NCI-H1048 (cell line): ENCODE measurements around the gene STK11.
"Not testable (repeated sequence)": the region's sequence is repeated elsewhere in the genome, so short reads cannot be mapped to it uniquely, and the experiment has no call there.

ENCODE experiments used
- DNase-seq: peaks from one replicate; lab custom pipeline; 2025; lab: John Stamatoyannopoulos, UW

The STK11 gene

DNA sequence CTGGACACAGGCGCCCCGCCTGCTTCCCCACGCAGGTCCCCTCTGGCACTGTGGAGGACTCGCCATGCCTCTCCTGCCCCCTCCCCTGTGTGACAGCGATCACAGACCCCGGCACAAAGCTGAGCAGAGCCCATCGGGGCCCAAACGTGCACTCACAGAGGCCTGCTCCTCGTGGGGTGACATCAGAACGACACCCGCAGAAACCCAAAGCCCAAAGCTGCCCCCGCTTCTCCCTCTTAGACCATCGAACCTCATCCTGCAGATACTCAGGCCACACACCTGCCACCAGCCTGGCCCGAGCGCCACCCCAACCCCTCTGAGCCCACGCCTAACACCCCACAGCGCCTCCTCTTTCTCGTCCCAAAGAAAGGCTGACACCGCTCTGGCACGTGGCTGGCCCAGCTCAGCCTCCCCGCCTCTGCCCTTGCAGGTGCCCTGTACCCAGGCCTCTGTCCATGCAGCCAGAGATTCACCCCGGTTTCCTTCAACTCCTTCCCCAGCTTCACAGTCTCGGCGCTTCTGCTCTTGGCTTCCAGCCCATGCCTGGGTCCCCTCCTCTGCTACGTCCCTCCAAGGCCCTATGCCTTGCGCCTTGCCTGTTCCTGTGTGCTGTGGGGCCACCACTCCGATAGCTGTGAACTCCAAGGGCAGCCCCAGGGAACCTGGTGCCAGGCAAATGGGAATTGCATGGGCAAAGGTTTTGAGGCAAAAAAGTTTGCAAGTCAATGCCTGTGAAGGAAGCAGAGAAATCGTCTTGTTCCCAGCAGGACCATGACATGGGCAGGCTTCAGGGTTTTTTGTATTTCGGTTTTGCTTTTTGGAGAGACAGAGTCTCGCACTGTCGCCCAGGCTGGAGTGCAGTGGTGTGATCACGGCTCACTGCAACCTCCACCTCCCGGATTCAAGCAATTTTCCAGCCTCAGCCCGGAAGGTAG is 33.1 kb downstream of the STK11 start:
- DNase-seq = no peak

DNA sequence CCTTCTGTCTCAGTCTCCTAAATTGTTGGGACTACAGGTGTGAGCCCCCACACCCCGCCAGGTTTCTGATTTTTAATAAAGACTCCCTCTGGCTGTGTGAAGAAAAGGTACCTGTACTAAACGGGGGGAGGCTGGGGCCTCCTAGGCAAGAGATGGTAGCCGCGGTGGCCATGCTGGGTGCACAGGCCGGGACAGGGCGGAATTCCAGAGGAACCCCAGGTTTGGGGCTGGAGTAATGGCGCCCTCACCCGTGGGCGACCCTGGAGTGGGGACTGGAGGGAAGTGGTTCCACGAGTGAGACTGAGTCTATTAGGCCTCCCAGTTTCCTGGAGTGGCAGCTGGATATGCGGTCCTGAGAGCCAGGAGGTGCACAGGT is 33.8 kb downstream of the STK11 start:
- DNase-seq = no peak

DNA sequence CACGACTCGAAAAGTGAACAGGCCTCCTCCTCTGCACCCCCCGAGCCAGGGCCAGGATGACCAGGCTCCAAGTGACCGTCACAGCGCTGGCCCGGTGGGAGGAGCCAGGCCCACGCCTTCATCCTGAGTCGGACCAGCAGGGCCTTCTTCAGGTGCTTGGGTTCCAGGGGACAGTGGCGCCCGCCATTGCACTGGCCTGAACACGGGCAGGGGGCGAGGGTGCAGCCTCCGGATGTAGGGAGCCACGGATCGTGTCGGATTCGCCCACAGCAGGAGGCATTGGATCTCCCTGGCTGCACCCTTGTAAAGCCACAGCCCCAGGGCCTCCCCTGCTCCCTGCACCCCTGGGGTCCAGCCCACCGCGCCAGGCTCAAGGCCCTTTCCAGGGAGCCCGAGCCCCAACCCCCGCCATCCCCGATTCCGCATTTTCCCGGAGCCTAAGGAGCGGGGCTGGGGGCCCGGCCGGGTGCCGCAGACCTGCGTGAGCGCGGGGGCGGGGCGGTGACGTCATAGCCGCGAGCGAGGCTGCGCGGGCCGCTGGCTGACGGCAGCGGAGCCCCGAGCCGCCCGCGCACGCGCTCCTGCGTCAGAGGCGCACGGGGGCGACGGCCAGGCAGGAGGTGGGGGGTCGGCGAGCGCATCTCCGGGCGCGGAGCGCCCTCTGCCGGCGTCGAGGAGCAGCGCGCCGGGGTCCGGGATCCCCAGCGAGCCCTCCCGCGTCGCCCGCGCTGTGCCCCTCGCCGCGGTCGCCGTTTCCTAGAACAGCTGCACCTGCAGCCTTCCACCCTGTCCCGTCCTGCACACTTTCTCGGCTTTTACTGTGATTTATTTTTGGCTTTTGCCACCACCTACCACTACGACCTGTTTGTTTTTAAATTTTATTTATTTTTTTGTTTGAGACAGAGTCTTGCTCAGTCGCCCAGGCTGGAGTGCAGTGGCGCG is 34.5 kb downstream of the STK11 start:
- peak; percentile 84 for DNase-seq

- DNase-seq = no peak
Observed at GRCh38 chr19:1240925-1241324, 35.3 kb downstream of the STK11 start.

- peak; percentile 93 for DNase-seq
Observed at GRCh38 chr19:1241417-1242095, 36.0 kb downstream of the STK11 start, which contains the start of gene ATP5F1D. TSS of gene ATP5F1D (plus strand) at chr19:1241751. CDS start at chr19:1241851, 100 bp downstream.

DNA sequence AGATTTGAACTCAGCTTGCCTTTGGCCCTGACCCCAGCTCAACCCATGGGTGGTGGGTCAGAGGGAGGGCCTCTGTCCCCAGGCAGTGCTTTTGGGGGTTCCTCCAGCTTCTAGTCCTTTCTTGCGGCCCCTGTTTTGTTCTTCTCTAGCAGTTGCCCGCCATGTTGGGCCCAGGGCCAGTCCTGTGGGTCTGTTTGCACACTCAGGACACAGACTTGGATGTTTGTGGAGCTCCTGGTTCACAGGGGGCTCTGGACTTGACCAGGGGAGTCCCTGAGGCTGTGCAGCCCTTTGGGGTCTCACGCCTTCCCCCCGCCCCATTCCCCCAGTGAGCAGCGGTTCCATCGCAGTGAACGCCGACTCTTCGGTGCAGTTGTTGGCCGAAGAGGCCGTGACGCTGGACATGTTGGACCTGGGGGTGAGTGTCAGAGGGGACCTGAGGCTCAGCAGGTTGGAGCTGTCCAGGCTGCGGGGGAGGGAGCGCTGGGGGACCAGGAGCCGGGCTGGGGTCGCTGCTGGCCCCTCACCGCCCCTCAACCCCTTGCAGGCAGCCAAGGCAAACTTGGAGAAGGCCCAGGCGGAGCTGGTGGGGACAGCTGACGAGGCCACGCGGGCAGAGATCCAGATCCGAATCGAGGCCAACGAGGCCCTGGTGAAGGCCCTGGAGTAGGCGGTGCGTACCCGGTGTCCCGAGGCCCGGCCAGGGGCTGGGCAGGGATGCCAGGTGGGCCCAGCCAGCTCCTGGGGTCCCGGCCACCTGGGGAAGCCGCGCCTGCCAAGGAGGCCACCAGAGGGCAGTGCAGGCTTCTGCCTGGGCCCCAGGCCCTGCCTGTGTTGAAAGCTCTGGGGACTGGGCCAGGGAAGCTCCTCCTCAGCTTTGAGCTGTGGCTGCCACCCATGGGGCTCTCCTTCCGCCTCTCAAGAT is 38.5 kb downstream of the STK11 start:
- DNase-seq = peak; percentile 45

DNA sequence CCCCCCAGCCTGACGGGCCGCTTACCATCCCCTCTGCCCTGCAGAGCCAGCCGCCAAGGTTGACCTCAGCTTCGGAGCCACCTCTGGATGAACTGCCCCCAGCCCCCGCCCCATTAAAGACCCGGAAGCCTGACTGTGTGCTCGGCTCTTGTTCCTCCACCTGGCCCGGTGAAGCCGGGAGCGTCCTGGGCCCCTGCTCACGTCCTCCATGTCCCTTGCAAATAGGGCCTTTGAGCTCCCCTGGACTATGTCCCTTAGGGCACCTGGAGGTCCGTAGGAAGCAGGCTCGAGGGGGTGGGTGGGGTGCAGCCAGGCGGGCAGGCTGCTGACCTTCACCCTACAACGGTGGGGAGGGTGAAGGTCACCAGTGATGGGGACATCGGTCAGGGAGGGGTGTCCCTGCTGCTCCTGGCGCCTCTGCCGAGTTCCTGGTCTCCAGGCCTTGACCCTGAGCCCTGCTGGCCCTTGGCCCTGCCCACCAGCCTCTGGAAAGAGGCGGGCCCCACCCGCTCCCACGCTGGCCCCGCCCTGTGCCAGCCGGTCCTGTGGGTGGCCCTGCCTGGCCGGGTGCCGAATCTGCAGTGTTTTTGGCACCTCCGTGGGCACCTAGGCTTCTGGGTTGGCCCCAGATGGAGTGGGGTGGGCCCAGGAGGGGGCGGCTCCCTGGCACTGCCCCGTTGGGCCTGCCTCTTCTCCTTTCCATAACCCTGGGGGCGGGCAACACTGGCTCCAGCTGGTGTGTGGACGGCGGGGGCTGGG is 39.3 kb downstream of the STK11 start:
- DNase-seq = no peak

GRCh38 chr19:1245494-1246264 is 40.1 kb downstream of the STK11 start:
- no peak for DNase-seq

GRCh38 chr19:1246265-1247087 is 40.9 kb downstream of the STK11 start:
- not testable (repeated sequence) for DNase-seq

- DNase-seq = no peak
Observed at GRCh38 chr19:1247748-1248138, 42.2 kb downstream of the STK11 start.

DNA sequence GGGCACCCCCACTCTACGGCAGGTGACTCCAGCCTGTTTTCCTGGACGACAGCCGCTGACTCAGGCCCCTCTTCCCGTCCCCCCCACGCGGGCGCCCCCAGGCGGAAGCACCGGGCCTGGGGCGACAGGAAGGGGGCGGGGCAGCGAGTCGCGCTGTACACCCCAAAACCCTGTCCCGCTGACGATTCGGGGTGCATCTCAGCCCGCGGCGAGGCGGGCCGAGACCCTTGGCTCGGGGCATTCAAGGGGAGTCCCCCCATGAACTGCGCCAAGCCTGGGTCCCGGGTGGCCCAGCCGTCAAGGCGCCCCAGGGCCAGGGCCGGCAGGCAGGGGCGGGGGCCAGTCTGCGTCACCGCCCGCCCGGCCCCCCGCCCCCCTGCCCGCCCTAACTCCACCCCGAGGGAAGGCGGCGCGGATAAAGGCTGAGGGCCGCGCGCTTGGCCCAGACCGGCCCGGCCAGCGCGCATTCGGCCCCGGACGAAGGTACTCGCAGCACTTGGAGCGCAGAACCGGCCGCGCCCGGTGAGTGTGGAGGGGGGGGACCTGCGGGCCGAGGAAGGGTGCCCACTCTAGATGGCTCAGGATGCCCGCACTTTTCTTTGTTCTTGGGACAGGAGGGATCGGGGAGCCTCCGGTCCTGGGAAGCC is 42.7 kb downstream of the STK11 start, which contains the start of gene MIDN:
TSS of gene MIDN (plus strand) at position 445 of the 647 bp plus-strand sequence. CDS start 1,714 bp downstream, outside the sequence.
- peak; percentile 71 for DNase-seq

DNA sequence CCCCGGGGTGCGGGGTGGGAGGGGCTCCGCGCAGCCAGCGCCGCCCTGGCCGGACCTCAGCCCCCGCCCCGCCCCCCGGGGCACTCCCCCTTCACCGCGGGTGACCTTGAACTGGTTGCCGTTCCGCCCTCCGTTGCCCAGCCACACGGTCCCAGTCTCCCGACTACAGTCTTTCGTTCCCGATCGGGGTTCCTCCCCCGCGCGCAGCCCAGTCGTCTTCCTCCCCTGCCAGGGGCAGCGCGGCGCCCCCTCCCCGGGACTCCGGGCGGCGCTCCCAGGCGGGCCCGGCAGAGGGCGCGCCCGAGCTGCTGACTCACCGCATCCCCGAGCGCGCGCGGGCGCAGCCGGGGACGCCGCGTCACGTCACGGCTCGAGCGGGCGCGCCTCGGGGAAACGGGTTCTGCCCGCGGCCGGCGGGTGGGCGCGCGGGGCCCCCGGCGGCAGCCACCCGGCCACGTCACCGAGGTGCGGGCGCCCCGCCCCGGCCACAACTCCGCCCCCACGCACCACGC is 43.3 kb downstream of the STK11 start:
- DNase-seq = no peak

GRCh38 chr19:1249298-1249989 is 43.9 kb downstream of the STK11 start:
- DNase-seq = peak; percentile 92

GRCh38 chr19:1249990-1250436 is 44.4 kb downstream of the STK11 start:
- no peak for DNase-seq

GRCh38 chr19:1250437-1251260 is 45.1 kb downstream of the STK11 start:
- DNase-seq = no peak
